Smooth muscle cell (in vitro differentiated cells): ENCODE measurements around the gene CDK1. TPM values are rescaled to one million over a fixed set of nuclear protein-coding genes. Genes with fewer than 3 reads are reported as not detected.
A peak's percentile ranks its signal among the peaks of the same experiment; 100 is the strongest.

ENCODE experiments used
- DNase-seq: peaks from one replicate; lab custom pipeline; 2025; ENCODE audit not compliant: unreplicated experiment; lab: John Stamatoyannopoulos, UW
- H2AFZ ChIP-seq: fragments of 200-600 bp; sonication (generic); 2 replicates; pipeline ENCODE4 v1.6.0; 2016; ENCODE audit warnings: antibody characterized with exemption, low read depth, mild to moderate bottlenecking
- H3F3A ChIP-seq: fragments of 200-600 bp; sonication (generic); 2 replicates; pipeline ENCODE4 v1.6.0; 2017; ENCODE audit warnings: antibody characterized with exemption, low read depth
- H3K27ac ChIP-seq: fragments of 200-600 bp; sonication (generic); 2 replicates; pipeline ENCODE4 v1.5.1; 2016; ENCODE audit warnings: low read depth, mild to moderate bottlenecking
- H3K27me3 ChIP-seq: fragments of 200-600 bp; sonication (generic); 2 replicates; pipeline ENCODE4 v1.6.1; 2016; ENCODE audit warnings: low read depth, mild to moderate bottlenecking
- H3K36me3 ChIP-seq: fragments of 200-600 bp; sonication (generic); 2 replicates; pipeline ENCODE4 v1.5.1; 2016; ENCODE audit warnings: low read depth
- H3K4me1 ChIP-seq: fragments of 200-600 bp; sonication (generic); 2 replicates; pipeline ENCODE4 v1.5.1; 2016; ENCODE audit warnings: low read depth
- H3K4me2 ChIP-seq: fragments of 200-600 bp; sonication (generic); 2 replicates; pipeline ENCODE4 v1.6.0; 2016; ENCODE audit warnings: mild to moderate bottlenecking
- H3K4me3 ChIP-seq: fragments of 200-600 bp; sonication (generic); 2 replicates; pipeline ENCODE4 v1.5.1; 2016; ENCODE audit warnings: mild to moderate bottlenecking
- H3K79me2 ChIP-seq: fragments of 200-600 bp; sonication (generic); 2 replicates; pipeline ENCODE4 v1.6.0; 2016; ENCODE audit warnings: low read depth, mild to moderate bottlenecking
- H3K9ac ChIP-seq: fragments of 200-600 bp; sonication (generic); 2 replicates; pipeline ENCODE4 v1.6.0; 2016; ENCODE audit warnings: low read depth
- H3K9me3 ChIP-seq: fragments of 200-600 bp; sonication (generic); replicated peaks from 2 replicates; pipeline ENCODE4 v1.5.1; 2016; ENCODE audit warnings: low read depth
- H4K20me1 ChIP-seq: fragments of 200-600 bp; sonication (generic); 2 replicates; pipeline ENCODE4 v1.6.0; 2016; ENCODE audit warnings: low read depth
- CTCF ChIP-seq: fragments of 200-600 bp; sonication (generic); IDR thresholded peaks from 2 replicates; pipeline ENCODE4 v1.5.1; 2017; ENCODE audit warnings: borderline replicate concordance, mild to moderate bottlenecking, antibody characterized with exemption; ENCODE audit not compliant: insufficient read depth, poor library complexity, severe bottlenecking
- WGBS: methylation state at CpG from one replicate; pipeline ENCODE4 v1.1.7; 2016; ENCODE audit warnings: low lambda C conversion rate; 5-methylcytosine and 5-hydroxymethylcytosine counted together
- polyA plus RNA-seq: library from polyadenylated mRNA; unstranded; fragments of >200 nt; fragmentation: Nextera tagmentation; extraction: Ambion mirVana; gene quantifications from 2 replicates; pipeline ENCODE4 v1.2.1, GENCODE V29; 2016
- total RNA-seq: library from RNA; depleted of rRNA; stranded (reverse); fragments of >200 nt; gene quantifications from 2 replicates; pipeline ENCODE4 v1.2.3, GENCODE V29; 2014

CDK1 gene
- total and polyA plus RNA-seq, 2 experiments from 2014 or later, result 46.6 to 56.5 TPM

GRCh38 chr10:60732198-60732806 lies 46.0 kb upstream of the CDK1 start:
- Histone ChIP-seq H3K4me2 (peak overlapping the region; percentile 94), H4K20me1 (no peaks in the 10 kb centered on the region), H3K9me3 (no peaks in the 10 kb centered on the region), H3K79me2 (peaks cover 54% of the 10 kb centered on the region), H3F3A (no peaks in the 10 kb centered on the region), H3K27ac (peak overlapping the region; percentile 69), H3K4me1 (peaks cover 9% of the 10 kb centered on the region), H3K4me3 (peak overlapping the region; percentile 81), H3K27me3 (no peaks in the 10 kb centered on the region), H2AFZ (peak overlapping the region; percentile 97), H3K9ac (peak overlapping the region; percentile 78), H3K36me3 (no peaks in the 10 kb centered on the region)
- DNase-seq, result no peak
- TF ChIP-seq CTCF, result no peak
- WGBS, result 5% methylated on average over 20 of the region's 20 CpGs

GRCh38 chr10:60732807-60733516 lies 45.3 kb upstream of the CDK1 start:
- no peaks in the 10 kb centered on the region for H3K36me3 ChIP-seq
- peaks cover 9% of the 10 kb centered on the region for H3K4me1 ChIP-seq
- H4K20me1 ChIP-seq, result no peaks in the 10 kb centered on the region
- H2AFZ ChIP-seq, result peak overlapping the region; percentile 97
- H3K27ac ChIP-seq, result peak overlapping the region; percentile 69
- peaks cover 53% of the 10 kb centered on the region for H3K79me2 ChIP-seq
- no peaks in the 10 kb centered on the region for H3K27me3 ChIP-seq
- peak; percentile 48 for TF ChIP-seq CTCF
- H3K9ac ChIP-seq, result peak overlapping the region; percentile 78
- no peaks in the 10 kb centered on the region for H3K9me3 ChIP-seq
- no peaks in the 10 kb centered on the region for H3F3A ChIP-seq
- no peak for DNase-seq
- H3K4me3 ChIP-seq, result peak overlapping the region; percentile 81
- peak overlapping the region; percentile 94 for H3K4me2 ChIP-seq
- WGBS, result 1% methylated on average over 57 of the region's 60 CpGs

- no peaks in the 10 kb centered on the region for H3K27me3 ChIP-seq
- no peaks in the 10 kb centered on the region for H4K20me1 ChIP-seq
- peaks cover under 1% of the 10 kb centered on the region for H3F3A ChIP-seq
- 4% methylated on average over 16 of the region's 17 CpGs for WGBS
- peak overlapping the region; percentile 78 for H3K9ac ChIP-seq
- H3K9me3 ChIP-seq, result no peaks in the 10 kb centered on the region
- peak overlapping the region; percentile 69 for H3K27ac ChIP-seq
- H3K36me3 ChIP-seq, result no peaks in the 10 kb centered on the region
- peaks cover 11% of the 10 kb centered on the region for H3K4me1 ChIP-seq
- H3K79me2 ChIP-seq, result peaks cover 48% of the 10 kb centered on the region
- peak overlapping the region; percentile 94 for H3K4me2 ChIP-seq
- no peak for DNase-seq
- no peak for TF ChIP-seq CTCF
- peak overlapping the region; percentile 97 for H2AFZ ChIP-seq
- peak overlapping the region; percentile 81 for H3K4me3 ChIP-seq
These were observed 44.8 kb upstream of the CDK1 start for GRCh38 chr10:60733517-60733822.
